Measurements from ENCODE around the gene UHRF1.

- TF ChIP-seq POLR2A (IDR thresholded peaks at IDR 0.05) = no peak
- TF ChIP-seq, protein P1, sequence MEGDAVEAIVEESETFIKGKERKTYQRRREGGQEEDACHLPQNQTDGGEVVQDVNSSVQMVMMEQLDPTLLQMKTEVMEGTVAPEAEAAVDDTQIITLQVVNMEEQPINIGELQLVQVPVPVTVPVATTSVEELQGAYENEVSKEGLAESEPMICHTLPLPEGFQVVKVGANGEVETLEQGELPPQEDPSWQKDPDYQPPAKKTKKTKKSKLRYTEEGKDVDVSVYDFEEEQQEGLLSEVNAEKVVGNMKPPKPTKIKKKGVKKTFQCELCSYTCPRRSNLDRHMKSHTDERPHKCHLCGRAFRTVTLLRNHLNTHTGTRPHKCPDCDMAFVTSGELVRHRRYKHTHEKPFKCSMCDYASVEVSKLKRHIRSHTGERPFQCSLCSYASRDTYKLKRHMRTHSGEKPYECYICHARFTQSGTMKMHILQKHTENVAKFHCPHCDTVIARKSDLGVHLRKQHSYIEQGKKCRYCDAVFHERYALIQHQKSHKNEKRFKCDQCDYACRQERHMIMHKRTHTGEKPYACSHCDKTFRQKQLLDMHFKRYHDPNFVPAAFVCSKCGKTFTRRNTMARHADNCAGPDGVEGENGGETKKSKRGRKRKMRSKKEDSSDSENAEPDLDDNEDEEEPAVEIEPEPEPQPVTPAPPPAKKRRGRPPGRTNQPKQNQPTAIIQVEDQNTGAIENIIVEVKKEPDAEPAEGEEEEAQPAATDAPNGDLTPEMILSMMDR (IDR thresholded peaks at IDR 0.05) = no peak
Measured at GRCh38 chr19:4889034-4889815, 20.1 kb upstream of the UHRF1 start.
